Germinal center (tissue), 1 donor: Measurements from ENCODE around the gene LAMB1.

ENCODE experiments used
- DNase-seq: peaks from one replicate; pipeline ENCODE4 v3.0.0; 2012; ENCODE audit warnings: mixed read lengths, low spot score

The LAMB1 gene

DNA sequence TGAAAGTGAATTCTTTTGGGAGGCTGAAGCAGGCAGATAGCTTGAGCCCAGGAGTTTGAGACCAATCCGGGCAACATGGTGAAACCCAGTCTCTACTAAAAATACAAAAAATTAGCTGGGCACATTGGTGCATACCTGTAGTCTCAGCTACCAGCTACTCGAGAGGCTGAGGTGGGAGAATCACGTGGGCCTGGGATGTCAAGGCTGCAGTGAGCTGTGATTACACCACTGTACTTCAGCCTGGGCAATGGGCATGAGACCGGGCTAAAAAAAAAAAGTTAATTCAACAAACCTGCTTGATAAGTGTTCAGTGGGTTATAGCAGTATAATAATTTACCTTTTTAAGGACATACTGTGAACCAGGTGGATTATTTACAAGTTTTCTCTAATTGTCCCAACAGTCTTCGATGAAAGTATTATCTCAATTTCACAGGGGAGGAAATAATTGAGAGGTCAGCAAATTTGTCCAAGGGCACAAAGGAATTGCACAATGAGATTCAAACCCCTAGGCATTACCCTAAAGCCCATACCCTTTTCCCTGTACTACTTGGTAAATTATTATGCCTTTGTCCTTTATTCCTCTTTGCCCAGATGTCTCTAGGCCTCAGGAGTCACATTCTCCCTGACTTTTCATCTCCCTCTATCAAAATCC, 125.1 kb downstream of the LAMB1 start:
- no peak for DNase-seq

DNA sequence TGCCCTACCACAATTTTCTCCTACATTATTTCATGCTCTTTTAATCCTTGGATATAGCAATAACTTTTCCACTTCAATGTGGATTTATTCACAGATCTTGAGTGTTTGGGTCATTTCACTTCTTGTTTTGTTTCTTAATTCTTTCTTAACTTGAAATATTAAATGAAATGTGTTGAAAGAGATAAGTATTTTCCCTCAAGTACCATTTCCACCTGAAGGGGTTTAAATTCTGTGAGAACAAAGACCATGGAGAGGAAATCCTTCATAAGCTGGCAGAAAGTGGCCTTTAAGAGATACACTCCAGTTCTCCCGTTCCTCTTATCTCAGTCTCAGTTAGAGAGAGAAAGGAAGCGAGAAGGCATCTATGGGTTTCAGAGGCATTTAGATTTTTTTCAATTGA, 126.0 kb downstream of the LAMB1 start:
- no peak for DNase-seq

DNA sequence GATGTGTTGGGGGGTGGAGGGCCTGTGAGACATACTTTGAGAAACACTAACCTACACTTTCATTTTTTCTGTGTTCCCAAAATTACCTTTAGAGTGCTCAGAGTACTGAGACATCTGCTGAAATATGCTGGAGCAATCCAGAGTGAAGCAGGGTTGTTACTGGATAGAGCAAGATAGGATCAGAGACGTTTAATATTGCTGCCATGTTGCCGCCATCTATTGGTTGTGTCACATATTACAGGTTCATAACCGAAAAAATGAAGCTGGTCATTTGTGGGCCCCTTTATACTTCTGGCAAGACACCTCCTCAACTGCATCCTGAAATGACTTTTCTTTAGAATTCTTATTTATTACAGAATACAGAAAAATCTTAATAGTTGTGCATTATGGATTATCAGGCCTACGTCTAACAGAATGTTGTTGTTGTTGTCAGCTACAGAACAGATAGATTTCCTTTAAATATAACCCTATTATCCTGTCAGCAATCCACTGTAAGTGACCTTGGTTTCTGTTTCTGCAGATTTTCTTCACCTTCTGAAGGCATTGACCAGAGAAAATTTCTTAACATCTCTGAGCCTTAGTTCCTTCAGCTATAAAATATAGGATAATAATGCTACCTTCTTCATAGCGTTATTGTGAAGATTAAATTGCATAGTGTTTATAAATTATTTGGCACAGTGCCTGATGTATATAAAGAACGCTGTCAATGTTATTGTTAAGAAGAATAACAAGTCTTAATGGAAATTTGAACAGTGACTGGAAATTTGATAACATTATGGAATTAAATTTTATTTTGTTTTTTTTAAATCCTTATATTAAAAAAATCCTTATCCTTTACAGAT, 128.1 kb downstream of the LAMB1 start:
- peak; percentile 35 for DNase-seq

DNA sequence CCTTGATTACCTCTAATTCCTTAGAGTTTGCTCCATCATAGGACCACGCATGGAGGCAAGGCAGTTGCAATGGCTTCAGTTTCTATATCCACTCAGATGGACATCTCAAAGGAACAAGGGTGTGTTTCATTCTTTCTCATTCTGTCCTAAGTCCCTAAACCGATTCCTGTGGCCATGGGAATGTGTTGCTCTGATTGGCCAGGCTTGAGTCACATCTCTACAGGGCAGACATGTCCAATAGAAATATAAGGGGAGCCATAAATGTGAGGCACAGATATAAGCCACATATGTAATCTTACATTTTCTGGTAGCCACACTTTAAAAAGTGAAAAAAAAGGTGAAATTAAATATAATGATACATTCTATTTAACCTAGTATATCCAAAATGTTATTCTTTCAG, 128.8 kb downstream of the LAMB1 start:
- DNase-seq: no peak
